ENCODE data around the gene DNAI1. TPM values are rescaled to one million over a fixed set of nuclear protein-coding genes. Genes with fewer than 3 reads are reported as not detected.
A peak's percentile ranks its signal among the peaks of the same experiment; 100 is the strongest.

The DNAI1 gene
- total and polyA plus RNA-seq, 2 of the 13 experiments (the other 11 are each of a cell fraction or from before 2014, with no cell fraction given), result not detected

GRCh38 chr9:34493972-34494535, 35.4 kb downstream of the DNAI1 start (continued):
- TF ChIP-seq, protein P1, sequence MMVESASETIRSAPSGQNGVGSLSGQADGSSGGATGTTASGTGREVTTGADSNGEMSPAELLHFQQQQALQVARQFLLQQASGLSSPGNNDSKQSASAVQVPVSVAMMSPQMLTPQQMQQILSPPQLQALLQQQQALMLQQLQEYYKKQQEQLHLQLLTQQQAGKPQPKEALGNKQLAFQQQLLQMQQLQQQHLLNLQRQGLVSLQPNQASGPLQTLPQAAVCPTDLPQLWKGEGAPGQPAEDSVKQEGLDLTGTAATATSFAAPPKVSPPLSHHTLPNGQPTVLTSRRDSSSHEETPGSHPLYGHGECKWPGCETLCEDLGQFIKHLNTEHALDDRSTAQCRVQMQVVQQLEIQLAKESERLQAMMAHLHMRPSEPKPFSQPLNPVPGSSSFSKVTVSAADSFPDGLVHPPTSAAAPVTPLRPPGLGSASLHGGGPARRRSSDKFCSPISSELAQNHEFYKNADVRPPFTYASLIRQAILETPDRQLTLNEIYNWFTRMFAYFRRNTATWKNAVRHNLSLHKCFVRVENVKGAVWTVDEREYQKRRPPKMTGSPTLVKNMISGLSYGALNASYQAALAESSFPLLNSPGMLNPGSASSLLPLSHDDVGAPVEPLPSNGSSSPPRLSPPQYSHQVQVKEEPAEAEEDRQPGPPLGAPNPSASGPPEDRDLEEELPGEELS (CRISPR knock-in tag; IDR thresholded peaks at IDR 0.05), result 0 out of 2 replicates have a peak, but pooled peaks have one; percentile 16
- TF ChIP-seq, protein P2, sequence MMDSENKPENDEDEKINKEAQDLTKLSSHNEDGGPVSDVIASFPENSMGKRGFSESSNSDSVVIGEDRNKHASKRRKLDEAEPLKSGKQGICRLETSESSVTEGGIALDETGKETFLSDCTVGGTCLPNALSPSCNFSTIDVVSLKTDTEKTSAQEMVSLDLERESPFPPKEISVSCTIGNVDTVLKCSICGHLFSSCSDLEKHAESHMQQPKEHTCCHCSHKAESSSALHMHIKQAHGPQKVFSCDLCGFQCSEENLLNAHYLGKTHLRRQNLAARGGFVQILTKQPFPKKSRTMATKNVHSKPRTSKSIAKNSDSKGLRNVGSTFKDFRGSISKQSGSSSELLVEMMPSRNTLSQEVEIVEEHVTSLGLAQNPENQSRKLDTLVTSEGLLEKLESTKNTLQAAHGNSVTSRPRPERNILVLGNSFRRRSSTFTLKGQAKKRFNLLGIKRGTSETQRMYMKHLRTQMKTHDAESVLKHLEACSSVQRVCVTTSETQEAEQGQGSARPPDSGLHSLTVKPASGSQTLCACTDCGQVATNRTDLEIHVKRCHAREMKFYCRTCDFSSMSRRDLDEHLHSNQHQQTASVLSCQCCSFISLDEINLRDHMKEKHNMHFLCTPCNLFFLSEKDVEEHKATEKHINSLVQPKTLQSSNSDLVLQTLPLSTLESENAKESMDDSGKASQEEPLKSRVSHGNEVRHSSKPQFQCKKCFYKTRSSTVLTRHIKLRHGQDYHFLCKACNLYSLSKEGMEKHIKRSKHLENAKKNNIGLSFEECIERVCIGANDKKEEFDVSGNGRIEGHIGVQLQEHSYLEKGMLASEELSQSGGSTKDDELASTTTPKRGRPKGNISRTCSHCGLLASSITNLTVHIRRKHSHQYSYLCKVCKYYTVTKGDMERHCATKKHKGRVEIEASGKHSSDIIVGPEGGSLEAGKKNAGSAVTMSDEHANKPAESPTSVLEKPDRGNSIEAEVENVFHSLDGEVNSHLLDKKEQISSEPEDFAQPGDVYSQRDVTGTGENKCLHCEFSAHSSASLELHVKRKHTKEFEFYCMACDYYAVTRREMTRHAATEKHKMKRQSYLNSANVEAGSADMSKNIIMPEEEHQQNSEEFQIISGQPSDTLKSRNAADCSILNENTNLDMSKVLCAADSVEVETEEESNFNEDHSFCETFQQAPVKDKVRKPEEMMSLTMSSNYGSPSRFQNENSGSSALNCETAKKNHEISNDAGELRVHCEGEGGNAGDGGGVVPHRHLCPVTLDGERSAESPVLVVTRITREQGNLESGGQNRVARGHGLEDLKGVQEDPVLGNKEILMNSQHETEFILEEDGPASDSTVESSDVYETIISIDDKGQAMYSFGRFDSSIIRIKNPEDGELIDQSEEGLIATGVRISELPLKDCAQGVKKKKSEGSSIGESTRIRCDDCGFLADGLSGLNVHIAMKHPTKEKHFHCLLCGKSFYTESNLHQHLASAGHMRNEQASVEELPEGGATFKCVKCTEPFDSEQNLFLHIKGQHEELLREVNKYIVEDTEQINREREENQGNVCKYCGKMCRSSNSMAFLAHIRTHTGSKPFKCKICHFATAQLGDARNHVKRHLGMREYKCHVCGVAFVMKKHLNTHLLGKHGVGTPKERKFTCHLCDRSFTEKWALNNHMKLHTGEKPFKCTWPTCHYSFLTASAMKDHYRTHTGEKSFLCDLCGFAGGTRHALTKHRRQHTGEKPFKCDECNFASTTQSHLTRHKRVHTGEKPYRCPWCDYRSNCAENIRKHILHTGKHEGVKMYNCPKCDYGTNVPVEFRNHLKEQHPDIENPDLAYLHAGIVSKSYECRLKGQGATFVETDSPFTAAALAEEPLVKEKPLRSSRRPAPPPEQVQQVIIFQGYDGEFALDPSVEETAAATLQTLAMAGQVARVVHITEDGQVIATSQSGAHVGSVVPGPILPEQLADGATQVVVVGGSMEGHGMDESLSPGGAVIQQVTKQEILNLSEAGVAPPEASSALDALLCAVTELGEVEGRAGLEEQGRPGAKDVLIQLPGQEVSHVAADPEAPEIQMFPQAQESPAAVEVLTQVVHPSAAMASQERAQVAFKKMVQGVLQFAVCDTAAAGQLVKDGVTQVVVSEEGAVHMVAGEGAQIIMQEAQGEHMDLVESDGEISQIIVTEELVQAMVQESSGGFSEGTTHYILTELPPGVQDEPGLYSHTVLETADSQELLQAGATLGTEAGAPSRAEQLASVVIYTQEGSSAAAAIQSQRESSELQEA (CRISPR knock-in tag; IDR thresholded peaks at IDR 0.05; ENCODE audit: not compliant biosample characterization), result no peak
- TF ChIP-seq SP4 (CRISPR knock-in tag; IDR thresholded peaks at IDR 0.05) (no peak), KLF15 (CRISPR knock-in tag; IDR thresholded peaks at IDR 0.05; ENCODE audit: borderline replicate concordance) (no peak), HMGA1 (CRISPR knock-in tag; conservative IDR thresholded peaks at IDR 0.05) (no peak), PITX1 (CRISPR knock-in tag; IDR thresholded peaks at IDR 0.05) (no peak), PAF1 (CRISPR knock-in tag; IDR thresholded peaks at IDR 0.05) (no peak), REXO4 (CRISPR knock-in tag; IDR thresholded peaks at IDR 0.05; ENCODE audit: borderline replicate concordance) (no peak), ZBED4 (CRISPR knock-in tag; IDR thresholded peaks at IDR 0.05; ENCODE audit: borderline replicate concordance) (no peak), ISL2 (CRISPR knock-in tag; IDR thresholded peaks at IDR 0.05) (0 out of 2 replicates have a peak, but pooled peaks have one; percentile 30), ZNF558 (CRISPR knock-in tag; IDR thresholded peaks at IDR 0.05; ENCODE audit: borderline replicate concordance) (no peak), CHD4 (IDR thresholded peaks at IDR 0.05; ENCODE audit: borderline replicate concordance, low read length) (no peak)
- TF ChIP-seq, protein P3, sequence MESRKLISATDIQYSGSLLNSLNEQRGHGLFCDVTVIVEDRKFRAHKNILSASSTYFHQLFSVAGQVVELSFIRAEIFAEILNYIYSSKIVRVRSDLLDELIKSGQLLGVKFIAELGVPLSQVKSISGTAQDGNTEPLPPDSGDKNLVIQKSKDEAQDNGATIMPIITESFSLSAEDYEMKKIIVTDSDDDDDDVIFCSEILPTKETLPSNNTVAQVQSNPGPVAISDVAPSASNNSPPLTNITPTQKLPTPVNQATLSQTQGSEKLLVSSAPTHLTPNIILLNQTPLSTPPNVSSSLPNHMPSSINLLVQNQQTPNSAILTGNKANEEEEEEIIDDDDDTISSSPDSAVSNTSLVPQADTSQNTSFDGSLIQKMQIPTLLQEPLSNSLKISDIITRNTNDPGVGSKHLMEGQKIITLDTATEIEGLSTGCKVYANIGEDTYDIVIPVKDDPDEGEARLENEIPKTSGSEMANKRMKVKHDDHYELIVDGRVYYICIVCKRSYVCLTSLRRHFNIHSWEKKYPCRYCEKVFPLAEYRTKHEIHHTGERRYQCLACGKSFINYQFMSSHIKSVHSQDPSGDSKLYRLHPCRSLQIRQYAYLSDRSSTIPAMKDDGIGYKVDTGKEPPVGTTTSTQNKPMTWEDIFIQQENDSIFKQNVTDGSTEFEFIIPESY (CRISPR knock-in tag; IDR thresholded peaks at IDR 0.05), result no peak

Measured in HepG2 (cell line).